Stimulated activated CD4-positive, alpha-beta T cell treated with anti-CD3 and anti-CD28 coated beads, TNF-alpha, amount 100 ng/mL, for 48 hours (primary cell): ENCODE measurements around the gene METTL24.
"Not testable (repeated sequence)": the region's sequence is repeated elsewhere in the genome, so short reads cannot be mapped to it uniquely, and the experiment has no call there.

Source experiments
- DNase-seq, 3 donors: peaks; one replicate each; pipeline ENCODE4 v3.0.0-alpha.2; 2020; ENCODE audit warnings: low read depth in 3 of 3

Gene METTL24

DNA sequence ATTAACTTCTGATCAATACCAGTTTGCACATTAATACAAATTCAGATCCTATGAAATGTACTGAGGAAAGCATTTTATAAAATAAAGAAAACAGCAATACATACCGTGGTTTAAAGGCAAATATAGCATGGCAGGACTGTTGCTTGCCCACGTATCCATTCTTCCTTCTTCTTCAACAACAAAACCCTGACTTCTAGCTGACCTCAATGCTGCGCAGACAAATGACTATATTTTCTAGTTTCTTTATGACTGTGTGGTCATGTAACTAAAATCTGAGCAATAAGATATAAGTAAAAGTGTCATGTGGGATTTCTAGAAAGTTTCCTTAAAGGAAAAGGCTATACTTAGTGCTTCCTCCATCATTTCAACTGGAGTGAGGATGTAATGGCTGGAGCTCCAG is 92.9 kb downstream of the METTL24 start:
- DNase-seq, result no peak

DNA sequence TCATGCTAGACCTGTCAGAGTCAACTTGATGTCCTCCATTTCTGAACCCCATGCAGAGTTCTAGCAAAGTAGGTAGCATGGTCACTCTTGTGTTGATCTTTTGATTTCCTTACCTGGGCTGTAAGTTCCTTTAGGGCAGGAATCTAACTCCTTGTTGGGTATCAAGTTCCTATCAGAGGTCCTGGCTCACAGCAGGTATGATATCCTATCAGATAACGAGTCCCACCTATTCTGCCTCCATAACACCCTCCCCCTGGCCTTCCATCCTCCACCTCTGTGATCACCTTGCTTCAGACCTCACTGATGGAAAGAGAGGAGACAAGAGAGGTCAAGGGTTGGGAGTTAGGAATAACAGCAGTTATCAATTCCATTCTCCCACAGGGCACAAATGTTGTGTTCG is 101.8 kb downstream of the METTL24 start:
- DNase-seq, result no peak

DNA sequence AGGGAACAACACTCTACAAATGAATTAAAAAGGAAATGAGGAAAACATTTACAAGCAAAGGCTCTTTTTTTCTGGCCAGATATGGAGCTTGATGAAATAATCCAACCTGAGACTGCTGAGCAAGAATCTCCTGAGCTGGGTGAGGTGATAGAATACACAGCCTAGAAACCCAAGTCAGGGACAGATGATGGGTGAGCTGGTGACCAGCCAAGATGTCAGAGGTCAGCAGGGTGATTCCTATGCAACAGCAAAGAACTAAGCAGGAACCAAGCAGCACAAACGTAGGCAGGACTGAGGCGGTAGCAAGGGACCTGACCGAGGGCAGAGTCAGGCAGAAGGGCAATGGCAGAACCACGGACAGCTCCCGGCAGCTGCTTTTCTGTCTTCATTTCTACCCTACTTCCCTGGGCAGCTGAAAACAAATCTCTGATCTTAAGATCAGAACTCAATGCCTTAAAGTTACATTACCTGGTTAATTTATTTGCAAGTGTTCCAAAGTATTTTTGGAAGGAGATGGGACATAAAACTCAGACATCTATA is 102.9 kb downstream of the METTL24 start:
- DNase-seq, result no peak

DNA sequence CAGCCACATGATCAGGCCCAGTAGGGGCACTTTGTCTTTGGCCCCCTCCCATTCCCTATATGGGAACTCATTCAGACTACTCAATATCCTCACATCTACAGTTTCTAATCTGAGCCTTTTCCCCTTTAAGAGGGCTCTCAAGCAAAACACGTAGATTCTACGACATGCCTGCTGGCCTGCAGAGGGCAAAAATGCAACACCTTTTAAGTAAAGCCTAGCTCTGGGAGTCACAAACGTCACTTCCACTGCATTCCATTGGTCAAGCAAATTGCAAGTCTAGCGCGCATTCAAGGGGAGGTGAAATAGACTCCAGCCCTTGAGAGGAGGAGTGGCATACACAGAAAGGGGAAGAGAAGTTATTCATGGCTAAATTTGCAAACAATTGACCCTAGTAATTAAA is 107.3 kb downstream of the METTL24 start:
- no peak for DNase-seq

DNA sequence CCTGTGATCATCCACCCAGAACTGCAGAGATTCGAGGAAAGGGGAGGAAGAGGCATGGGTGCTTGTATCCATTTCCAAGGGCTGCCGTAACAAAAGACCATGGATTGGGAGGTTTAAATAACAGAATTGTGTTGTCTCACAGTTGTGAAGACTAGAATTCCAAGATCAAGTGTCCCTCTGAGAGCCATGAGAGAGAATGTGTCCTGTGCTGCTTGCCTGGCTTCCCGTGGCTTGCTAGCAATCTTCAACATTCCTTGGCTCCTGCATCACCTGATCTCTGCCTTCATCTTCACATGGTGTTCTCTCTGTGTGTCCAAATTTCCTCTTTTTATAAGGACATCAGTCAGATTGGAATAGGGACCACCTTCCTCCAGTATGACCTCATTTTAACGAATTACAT is 108.1 kb downstream of the METTL24 start:
- no peak for DNase-seq

DNA sequence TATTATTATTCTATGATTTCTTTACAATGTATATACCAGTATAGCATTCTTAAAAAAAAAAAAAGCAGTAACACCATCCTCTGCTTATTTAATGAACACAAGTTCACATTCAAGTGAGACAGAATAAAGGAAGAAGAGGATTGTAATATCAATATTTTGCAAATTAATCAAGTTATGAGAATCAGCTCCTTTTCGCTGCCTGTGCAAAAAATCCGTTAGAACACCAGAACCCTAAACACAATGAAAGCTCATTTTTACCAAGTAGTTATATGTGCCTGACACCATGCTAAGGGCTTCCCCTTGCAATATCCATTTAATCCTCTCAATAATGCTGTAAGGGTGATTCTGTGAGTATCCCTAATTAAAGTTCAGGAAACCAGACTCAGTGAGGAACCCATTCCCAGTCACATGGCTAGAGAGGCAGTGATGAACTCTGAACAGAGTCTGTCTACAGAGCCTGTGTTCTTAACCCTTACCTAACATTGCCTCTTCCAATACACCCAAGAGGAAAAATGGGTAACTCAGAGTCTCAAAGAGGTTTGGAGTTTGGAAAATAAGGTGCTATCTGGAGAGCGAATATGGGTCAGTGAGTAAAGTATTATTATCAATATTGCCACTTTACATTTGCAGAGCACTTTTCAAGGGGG is 111.1 kb downstream of the METTL24 start:
- no peak for DNase-seq

DNA sequence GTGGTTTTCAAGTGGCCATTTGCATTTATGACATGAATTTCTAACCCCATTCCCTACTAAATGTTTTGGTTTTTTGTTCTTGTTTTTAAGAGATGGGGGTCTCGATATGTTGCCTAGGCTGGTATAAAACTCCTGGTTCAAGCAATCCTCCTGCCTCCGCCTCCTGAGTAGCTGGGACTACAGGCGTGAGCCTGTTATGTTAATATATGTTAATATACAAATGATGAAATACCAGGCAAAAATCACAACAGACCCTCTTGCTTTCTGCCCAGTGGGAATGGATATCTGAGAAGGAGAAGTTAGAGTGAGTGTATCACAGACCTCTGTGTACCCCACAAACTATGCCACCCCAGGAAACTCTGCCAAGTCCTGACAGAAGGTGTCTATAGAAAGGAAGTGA is 111.8 kb downstream of the METTL24 start:
- DNase-seq, result no peak

DNA sequence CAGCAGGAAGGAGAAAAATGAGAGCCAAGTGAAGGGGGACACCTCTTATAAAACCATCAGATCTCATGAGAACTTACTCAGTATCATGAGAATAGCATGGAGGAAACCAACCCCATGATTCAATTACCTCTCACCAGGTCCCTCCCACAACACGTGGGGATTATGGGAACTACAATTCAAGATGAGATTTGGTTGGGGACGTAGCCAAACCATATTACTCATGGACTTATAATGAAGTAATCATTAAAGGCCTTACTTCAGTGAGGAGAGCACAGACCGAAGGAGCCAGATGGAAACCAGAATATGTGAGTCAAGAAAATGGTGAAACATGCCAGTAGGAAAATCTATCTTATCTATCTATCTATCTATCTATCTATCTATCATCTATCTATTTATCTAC is 113.5 kb downstream of the METTL24 start:
- not testable (repeated sequence) for DNase-seq

DNA sequence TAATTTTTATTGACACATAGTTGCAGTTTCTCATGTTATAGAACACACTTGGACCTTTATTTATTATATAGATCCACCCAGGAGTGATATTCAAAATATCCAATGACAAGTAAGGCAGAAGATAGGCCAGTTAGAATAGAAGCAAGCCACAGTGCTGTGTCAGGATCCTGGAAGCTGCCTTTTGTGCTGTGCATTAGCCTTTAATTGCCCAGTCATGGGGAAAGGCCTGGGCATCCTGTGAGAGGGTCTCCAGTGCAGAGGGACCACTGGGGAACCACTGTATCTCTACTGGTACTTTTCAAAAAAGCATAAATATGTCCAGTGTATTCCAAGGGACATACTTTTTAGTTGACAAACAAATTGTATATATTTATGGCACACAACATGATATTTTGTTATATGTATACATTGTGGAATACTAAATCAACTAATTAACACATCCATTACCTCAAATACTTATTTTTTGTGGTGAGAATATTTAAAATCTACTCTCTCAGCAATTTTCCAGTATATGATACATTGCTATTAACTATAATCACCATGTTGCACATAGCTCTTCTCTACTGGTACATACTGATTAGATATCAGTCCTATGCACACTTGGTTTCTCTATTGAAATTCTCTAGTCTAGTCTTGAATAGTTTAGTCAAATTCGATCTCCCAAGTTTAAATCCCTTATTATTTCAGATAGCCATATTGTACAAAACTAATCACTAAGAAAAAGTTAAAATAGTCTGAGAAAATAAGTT is 118.4 kb downstream of the METTL24 start:
- DNase-seq, result no peak

DNA sequence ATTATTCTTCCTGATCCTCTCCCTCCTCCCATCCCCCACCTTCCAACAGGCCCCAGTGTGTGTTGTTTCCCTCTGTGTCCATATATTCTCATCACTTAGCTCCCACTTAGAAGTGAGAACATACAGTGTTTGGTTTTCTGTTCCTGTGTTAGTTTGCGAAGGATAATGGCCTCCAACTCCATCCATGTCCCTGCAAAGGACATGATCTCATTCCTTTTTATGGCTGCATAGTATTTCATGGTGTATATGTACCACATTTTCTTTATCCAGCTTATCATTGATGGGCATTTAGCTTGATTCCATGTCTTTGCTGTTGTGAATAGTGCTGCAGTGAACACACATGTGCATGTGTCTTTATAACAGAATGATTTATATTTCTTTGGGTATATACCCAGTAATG is 122.1 kb downstream of the METTL24 start:
- not testable (repeated sequence) for DNase-seq

DNA sequence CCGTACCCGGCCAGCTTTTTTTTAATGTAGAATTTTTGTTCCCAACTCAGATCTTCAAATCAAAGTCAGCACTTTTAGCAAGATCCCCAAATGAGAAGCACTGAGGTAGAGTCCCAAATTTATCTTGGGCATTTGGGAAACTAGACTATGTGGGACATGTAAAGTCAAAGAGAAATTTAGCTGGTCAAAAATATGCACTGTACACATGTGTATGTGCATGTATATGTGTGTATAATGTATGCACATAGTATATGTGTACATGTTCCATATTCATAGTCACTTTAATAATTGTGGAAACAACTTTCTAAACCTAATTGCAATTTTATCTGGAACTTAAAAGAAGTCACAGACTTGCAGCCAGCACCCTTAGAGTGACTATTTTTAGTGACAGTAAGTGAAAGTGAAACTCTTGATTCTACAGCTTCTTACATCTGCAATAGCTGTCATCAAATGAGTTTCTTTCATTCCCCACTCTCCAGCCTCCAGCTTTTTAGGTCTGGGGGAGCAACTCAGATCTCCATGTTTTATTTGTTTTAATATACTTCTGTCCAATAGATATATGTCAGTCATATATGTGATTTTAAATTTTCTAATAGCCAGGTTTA is 124.3 kb downstream of the METTL24 start:
- no peak for DNase-seq

DNA sequence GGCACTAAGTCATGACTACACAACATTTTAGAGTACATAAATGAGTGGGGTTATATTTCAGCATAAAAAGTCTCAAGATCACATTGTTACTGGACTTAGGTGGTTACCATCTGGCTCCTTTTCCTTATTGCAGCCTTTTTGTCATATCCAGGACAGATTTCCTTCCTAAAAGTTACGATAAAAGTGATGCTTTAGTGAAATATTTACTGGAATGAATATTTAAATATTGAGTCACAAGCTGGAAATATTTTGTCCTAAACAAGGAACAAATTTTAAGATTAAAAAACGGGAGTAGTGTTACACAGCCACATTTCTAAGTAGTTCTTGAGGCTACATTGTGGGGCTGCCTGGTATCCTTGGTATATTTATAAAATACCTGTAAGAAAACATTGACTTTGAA is 125.7 kb downstream of the METTL24 start:
- DNase-seq, result no peak

DNA sequence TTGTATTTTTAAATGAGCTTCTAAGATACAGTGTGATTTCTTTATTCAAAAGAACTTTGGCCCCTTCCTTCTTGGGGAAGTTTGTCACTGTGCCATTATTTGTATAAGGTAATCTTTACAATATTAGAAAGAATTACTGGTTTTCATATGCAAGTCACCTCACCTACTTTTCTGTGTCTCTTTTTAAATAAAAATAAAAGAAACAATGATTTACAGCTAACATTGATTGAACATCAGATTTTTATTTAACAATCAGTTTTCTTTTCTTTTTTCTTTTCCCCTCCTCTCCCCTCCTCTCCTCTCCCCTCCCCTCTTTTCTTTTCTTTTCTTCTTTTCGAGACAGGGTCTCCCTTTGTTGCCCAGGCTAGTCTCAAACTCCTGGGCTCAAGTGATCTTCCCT is 131.9 kb downstream of the METTL24 start:
- no peak for DNase-seq

DNA sequence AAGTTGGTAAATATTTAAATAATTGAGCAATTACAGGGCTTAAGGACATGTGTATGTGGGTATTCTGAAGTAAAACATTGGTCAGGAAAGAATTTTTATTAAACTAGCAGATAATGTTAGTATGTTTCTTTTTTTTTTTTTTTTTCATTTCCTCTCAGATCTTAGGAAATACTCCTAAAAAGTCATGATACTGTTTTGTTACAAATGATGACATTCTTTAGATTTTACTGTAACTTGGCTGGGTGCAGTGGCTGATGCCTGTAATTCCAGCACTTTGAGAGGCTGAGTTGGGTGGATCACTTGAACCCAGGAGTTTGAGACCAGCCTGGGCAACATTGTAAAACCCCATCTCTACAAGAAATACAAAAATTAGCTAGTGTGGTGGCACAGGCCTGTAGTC is 136.4 kb downstream of the METTL24 start:
- DNase-seq, result no peak

DNA sequence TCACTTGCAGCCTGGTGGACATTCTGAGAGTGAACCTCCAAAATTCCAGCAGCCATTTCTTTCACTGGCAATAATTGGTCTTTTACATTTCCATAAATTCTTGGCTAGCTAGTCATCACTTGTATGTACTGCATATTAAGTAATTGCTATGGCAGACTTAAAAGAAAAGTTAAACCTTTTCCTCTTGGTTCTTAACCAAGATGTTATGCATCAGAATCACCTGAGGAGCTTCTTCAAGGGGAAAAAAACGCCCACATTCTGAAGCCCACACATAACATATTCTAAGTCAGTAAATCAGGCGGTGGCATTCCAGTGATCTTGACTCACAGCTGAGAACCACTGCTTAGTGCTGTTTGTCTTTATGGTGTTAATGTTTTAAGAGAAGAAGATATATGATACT is 140.9 kb downstream of the METTL24 start:
- no peak for DNase-seq

DNA sequence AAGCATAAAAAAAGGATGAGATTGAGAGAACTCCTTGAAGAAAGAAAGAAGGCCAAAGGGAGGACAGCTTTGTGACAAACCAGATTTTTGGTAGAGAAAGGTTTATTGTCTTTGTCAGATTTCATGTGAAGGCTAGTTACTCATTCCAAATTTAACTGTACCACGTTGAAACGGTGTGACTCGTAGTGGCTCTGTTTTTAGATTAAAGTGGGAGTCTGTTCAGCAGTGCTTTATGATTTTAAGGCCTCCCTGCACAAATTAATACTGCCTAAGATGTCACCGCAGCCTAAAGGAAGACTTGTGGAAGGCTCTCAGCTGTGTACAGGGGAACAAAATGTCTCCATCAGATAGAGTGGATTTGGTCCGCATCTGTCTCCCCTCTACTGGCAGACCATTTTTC is 142.0 kb downstream of the METTL24 start:
- no peak for DNase-seq

DNA sequence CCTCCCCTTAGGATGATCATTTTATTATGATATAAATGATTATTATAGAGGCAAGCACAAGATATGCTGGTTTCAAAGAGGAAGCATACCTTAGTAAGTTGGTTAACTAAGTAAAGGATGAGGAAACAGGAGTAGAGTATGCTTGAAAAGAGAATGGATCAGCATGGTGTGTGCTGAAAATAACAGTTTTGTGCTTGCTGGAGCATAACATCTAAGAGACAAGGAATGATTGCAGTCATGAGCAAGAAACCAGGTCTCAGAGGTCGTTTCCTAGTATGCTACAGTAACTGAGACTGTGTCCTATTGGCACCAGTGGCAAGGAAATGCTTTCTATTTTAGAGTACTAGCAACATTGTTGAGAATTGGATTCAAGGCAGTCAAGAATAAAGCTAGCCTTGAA is 143.8 kb downstream of the METTL24 start:
- no peak for DNase-seq

DNA sequence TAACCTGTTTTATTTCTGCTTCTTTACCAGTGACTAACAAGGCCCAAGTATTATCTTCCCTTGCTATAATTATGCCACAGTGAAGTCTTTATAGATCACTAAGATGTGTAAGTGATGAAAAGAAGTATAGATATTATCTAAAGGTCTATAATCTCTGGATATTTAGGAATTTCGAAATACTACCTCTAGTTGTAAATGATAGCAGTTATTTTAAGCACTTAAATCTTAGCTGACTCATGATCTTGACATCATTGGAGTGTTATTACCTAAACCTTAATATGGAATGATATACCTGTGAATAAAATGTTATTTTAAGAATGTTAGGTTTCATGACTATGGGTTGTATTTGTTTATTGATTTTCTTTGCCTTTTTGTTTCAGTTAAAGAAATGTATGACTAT is 146.4 kb downstream of the METTL24 start:
- no peak for DNase-seq

DNA sequence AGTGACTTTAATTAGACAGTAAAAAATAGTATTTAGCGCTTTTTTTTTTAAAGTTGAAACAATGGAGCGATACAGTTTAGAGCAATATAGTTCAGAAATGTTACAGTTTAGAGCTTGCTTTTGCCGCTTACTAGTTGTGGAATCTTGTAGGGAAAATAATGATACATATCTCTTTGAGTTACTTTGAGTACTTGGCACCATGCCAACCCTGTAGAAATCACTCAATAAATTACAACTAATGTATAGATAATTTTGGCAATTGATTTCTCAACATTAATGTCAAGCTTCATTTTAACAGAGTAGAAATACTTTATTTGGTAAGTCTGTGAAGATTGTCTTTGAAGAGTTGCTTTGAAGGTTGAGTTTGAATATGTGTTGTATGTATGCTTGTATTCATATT is 150.5 kb downstream of the METTL24 start:
- DNase-seq, result no peak

DNA sequence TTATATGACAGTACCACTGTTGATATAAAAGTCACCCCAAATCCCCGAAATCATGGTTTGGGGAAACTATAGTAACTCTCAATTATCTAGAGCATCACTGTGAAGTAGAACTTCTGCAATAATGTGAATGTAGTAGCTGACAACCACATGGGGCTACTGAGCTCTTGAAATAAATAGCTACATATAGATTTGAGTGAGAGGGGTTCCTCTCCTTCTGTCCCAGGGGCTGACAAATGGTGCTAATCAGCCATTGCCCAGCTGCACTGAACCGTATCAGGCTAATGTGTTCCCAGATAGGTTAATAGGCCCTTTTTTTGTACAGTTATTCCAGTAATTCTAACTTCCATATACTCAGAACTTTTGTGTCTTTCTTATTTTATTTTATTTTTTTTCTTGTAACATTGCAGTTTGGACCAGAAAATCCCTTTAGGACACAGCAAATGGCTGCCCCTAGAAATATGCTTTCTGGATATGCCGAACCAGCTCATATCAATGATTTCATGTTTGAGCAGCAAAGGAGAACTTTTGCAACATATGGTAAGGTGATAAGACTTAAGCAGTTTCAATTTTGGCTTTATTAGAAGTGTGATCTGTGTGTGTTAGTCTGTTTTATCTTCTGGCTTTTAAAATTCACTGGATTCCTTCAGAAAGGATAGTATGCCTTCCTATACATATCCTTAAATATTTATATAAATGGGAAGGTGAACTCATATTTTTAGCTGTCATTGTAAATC is 156.8 kb downstream of the METTL24 start:
- DNase-seq, result no peak

DNA sequence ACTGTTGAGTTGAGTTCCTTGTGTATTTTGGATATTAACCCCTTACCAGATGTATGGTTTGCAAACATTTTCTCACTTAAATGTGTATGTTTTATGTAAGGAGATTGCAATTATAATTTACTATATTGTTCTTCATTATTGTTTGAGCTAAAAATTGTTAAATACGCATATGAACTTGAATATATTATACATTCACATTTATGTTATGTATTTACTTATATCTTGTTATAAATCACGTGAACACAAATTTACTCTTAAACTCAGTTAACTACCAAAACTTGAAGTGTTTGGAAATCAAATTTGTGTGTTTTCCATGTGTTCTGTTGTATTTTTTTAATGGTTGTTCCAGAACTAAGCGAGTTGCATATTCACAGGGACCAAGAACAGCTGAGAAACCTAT is 159.6 kb downstream of the METTL24 start:
- DNase-seq, result no peak

DNA sequence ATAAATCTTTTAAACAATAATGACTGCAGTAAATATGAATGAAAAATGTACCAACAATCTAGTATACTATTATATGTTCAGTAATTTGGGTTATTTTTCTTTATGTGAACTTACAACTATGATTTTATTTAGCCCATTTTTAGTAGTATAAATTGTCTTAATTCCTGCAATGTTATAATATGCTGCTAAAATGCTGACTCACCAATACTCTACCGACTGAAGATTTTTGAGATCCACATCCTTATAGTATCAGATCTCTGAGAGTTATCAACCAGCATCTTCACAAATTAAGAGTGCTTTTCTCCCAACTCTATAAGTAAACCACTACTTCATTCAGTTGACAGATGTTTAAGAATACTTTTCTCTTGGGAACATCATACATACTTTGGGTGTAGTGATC is 161.3 kb downstream of the METTL24 start:
- DNase-seq, result no peak
